Thyroid gland (tissue), 4 donors: ENCODE measurements around the gene NUFIP2. TPM values are rescaled to one million over a fixed set of nuclear protein-coding genes. Genes with fewer than 3 reads are reported as not detected.

ENCODE experiments used
- DNase-seq, 2 donors: peaks; one replicate each; pipeline ENCODE4 v3.0.0-alpha.2; 2019
- H3K27ac ChIP-seq, 3 donors: fragments of 200-600 bp; sonication (generic); 1 replicate in 2 of 3; 2 replicates in 1 of 3; pipeline ENCODE4 v1.5.1; 2016 to 2019; ENCODE audit warnings: mild to moderate bottlenecking in 1 of 3, moderate library complexity in 1 of 3
- H3K27me3 ChIP-seq: fragments of 200-600 bp; sonication (generic); one replicate; pipeline ENCODE4 v1.5.1; 2019
- H3K36me3 ChIP-seq, 2 donors: fragments of 200-600 bp; sonication (generic); one replicate each; pipeline ENCODE4 v1.5.1; 2016 to 2019
- H3K4me1 ChIP-seq, 2 donors: fragments of 200-600 bp; sonication (generic); one replicate each; pipeline ENCODE4 v1.5.1; 2017 to 2019
- H3K4me3 ChIP-seq, 3 donors: fragments of 200-600 bp; sonication (generic); replicated peaks in 1 of 3; 1 replicate in 2 of 3; 2 replicates in 1 of 3; pipeline ENCODE4 v1.5.1; 2016; ENCODE audit warnings: mild to moderate bottlenecking in 1 of 3
- H3K9me3 ChIP-seq: fragments of 200-600 bp; sonication (generic); one replicate; pipeline ENCODE4 v1.5.1; 2017
- CTCF ChIP-seq, 6 experiments: fragments of 200-600 bp in 3 of 6; fragments of 450-650 bp in 3 of 6; sonication (generic) in 3 of 6; IDR thresholded peaks; one replicate each; pipeline ENCODE4 v1.5.1; 2016 to 2019; ENCODE audit warnings: antibody characterized with exemption in 6 of 6, mild to moderate bottlenecking in 2 of 6, inconsistent platforms in 1 of 6, moderate library complexity in 1 of 6
- POLR2A ChIP-seq, 2 donors: fragments of 450-650 bp; IDR thresholded peaks; one replicate each; pipeline ENCODE4 v1.6.1; 2017; ENCODE audit warnings: antibody characterized with exemption in 2 of 2, mild to moderate bottlenecking in 2 of 2, moderate library complexity in 1 of 2
- WGBS, 2 donors: methylation state at CpG; one replicate each; pipeline ENCODE4 v1.1.5; 2017; 5-methylcytosine and 5-hydroxymethylcytosine counted together
- intact Hi-C: fragments of 100-400 bp; cut with DNase I; formaldehyde crosslinking; loops from one replicate; pipeline ENCODE4 v1.15.1; 2023
- total RNA-seq, 4 donors: library from RNA; depleted of rRNA; stranded (reverse); fragments of >200 nt; gene quantifications; one replicate each; pipeline ENCODE4 v1.2.3, GENCODE V29; 2016

The NUFIP2 gene
- total RNA-seq, 4 donors from 2014 or later, result 29.9 to 52.3 (median 41.1) TPM

- no peaks in the 10 kb centered on the region for H3K9me3 ChIP-seq
- H3K36me3 ChIP-seq, result no peaks in the 10 kb centered on the region
- H3K4me3 ChIP-seq, result no peak overlapping the region
- H3K4me1 ChIP-seq, result peaks cover 0 to 12% of the 10 kb centered on the region in 2 donors
- WGBS, 2 donors, result 85 to 92% methylated on average over 5 of the region's 5 CpGs
- no peak for DNase-seq
- intact Hi-C loops, result no loop called here
- no peak overlapping the region for H3K27ac ChIP-seq
- no peak for TF ChIP-seq POLR2A (IDR thresholded peaks at IDR 0.05)
- no peak for TF ChIP-seq CTCF (IDR thresholded peaks at IDR 0.05)
- no peaks in the 10 kb centered on the region for H3K27me3 ChIP-seq
Measured at GRCh38 chr17:29212681-29213121, 81.2 kb downstream of the NUFIP2 start.

GRCh38 chr17:29212094-29212631 lies 81.8 kb downstream of the NUFIP2 start:
- Histone ChIP-seq H3K9me3 (no peaks in the 10 kb centered on the region), H3K27me3 (no peaks in the 10 kb centered on the region), H3K4me1 (peaks cover 0 to 12% of the 10 kb centered on the region in 2 donors), H3K36me3 (no peaks in the 10 kb centered on the region), H3K27ac (no peak overlapping the region), H3K4me3 (no peak overlapping the region)
- DNase-seq, result no peak
- 90 to 100% methylated on average over 1 of the region's 1 CpG for WGBS, 2 donors
- intact Hi-C loops, result no loop called here
- TF ChIP-seq CTCF (IDR thresholded peaks at IDR 0.05) (no peak), POLR2A (IDR thresholded peaks at IDR 0.05) (no peak)

GRCh38 chr17:29210879-29211278 lies 83.1 kb downstream of the NUFIP2 start:
- intact Hi-C loops, result no loop called here
- DNase-seq, result no peak
- no peak overlapping the region for H3K27ac ChIP-seq
- peaks cover 0 to 8% of the 10 kb centered on the region in 2 donors for H3K4me1 ChIP-seq
- H3K27me3 ChIP-seq, result no peaks in the 10 kb centered on the region
- H3K9me3 ChIP-seq, result no peaks in the 10 kb centered on the region
- 84 to 90% methylated on average over 2 of the region's 2 CpGs for WGBS, 2 donors
- H3K36me3 ChIP-seq, result no peaks in the 10 kb centered on the region
- H3K4me3 ChIP-seq, result no peak overlapping the region
- TF ChIP-seq POLR2A (IDR thresholded peaks at IDR 0.05) (no peak), CTCF (IDR thresholded peaks at IDR 0.05) (no peak)

- H3K4me3 ChIP-seq, result no peak overlapping the region
- TF ChIP-seq POLR2A (IDR thresholded peaks at IDR 0.05), result no peak
- TF ChIP-seq CTCF (IDR thresholded peaks at IDR 0.05), result no peak
- no peaks in the 10 kb centered on the region for H3K9me3 ChIP-seq
- no peaks in the 10 kb centered on the region for H3K4me1 ChIP-seq
- intact Hi-C loops, result no loop called here
- no peak overlapping the region for H3K27ac ChIP-seq
- WGBS, 2 donors, result 80 to 83% methylated on average over 5 of the region's 5 CpGs
- H3K27me3 ChIP-seq, result no peaks in the 10 kb centered on the region
- DNase-seq, result no peak
- no peaks in the 10 kb centered on the region for H3K36me3 ChIP-seq
Measured at GRCh38 chr17:29209073-29209472, 84.9 kb downstream of the NUFIP2 start.

GRCh38 chr17:29207975-29208374 lies 86.0 kb downstream of the NUFIP2 start:
- intact Hi-C loops, result no loop called here
- WGBS, 2 donors, result 86 to 94% methylated on average over 2 of the region's 2 CpGs
- Histone ChIP-seq H3K4me3 (no peak overlapping the region), H3K4me1 (no peaks in the 10 kb centered on the region), H3K27ac (no peak overlapping the region), H3K27me3 (no peaks in the 10 kb centered on the region), H3K9me3 (no peaks in the 10 kb centered on the region), H3K36me3 (no peaks in the 10 kb centered on the region)
- TF ChIP-seq POLR2A (IDR thresholded peaks at IDR 0.05), result no peak
- no peak for TF ChIP-seq CTCF (IDR thresholded peaks at IDR 0.05)
- DNase-seq, result no peak

Other genes starting within 250 kb of the NUFIP2 start
- gene MYO18A, start 113.8 kb downstream of the NUFIP2 start, total RNA-seq, result 10 to 100 TPM; 32.1 to 49.8 (median 40.6) TPM
- not detected for gene CRYBA1, start 47.3 kb downstream of the NUFIP2 start, total RNA-seq
- gene TAOK1, start 96.2 kb upstream of the NUFIP2 start, total RNA-seq, result 10 to 100 TPM; 62.9 to 87.5 (median 68.8) TPM